Ovary (tissue), 9 donors: ENCODE results near the gene COL25A1. TPM values are rescaled to one million over a fixed set of nuclear protein-coding genes. Genes with fewer than 3 reads are reported as not detected.

Experiments
- DNase-seq, 5 donors: peaks; one replicate each; pipeline ENCODE4 v3.0.0-alpha.2; 2019 to 2020
- H3K27ac ChIP-seq, 2 donors: fragments of 200-600 bp; one replicate each; pipeline versions ENCODE4 v1.5.1 to v1.8.0; 2019 to 2022
- H3K27me3 ChIP-seq: fragments of 200-600 bp; one replicate; pipeline ENCODE4 v1.8.0; 2022
- H3K36me3 ChIP-seq: fragments of 200-600 bp; sonication (generic); one replicate; pipeline ENCODE4 v1.5.1; 2019
- H3K4me1 ChIP-seq: one replicate; pipeline ENCODE4 v1.8.1; 2013; ENCODE audit warnings: mild to moderate bottlenecking, moderate library complexity; ENCODE audit not compliant: insufficient read depth
- H3K4me3 ChIP-seq: fragments of 200-600 bp; sonication (generic); one replicate; pipeline ENCODE4 v1.5.1; 2017
- H3K9me3 ChIP-seq, 2 donors: fragments of 200-600 bp in 1 of 2; sonication (generic) in 1 of 2; one replicate each; pipeline versions ENCODE4 v1.5.1 to v1.8.1; 2013 to 2019; ENCODE audit warnings: mild to moderate bottlenecking in 1 of 2, moderate library complexity in 1 of 2
- EP300 ChIP-seq: sonication (generic); formaldehyde crosslinking; IDR thresholded peaks from one replicate; pipeline ENCODE4 v1.6.1; 2017; ENCODE audit warnings: antibody characterized with exemption
- POLR2A ChIP-seq: fragments of 450-650 bp; IDR thresholded peaks from one replicate; pipeline ENCODE4 v1.6.1; 2017; ENCODE audit warnings: antibody characterized with exemption, mild to moderate bottlenecking, moderate library complexity
- WGBS, 3 donors: extraction: QIAGEN DNeasy Blood & Tissue Kit in 1 of 3; methylation state at CpG; one replicate each; pipeline versions ENCODE4 v1.1.5 to v1.1.7; 2013 to 2017; 5-methylcytosine and 5-hydroxymethylcytosine counted together
- intact Hi-C, 4 donors: fragments of 100-400 bp; cut with DNase I; formaldehyde crosslinking; loops; one replicate each; pipeline versions ENCODE4 v1.11.0 to v1.15.1; 2022 to 2023
- polyA plus RNA-seq, 2 donors: library from polyadenylated mRNA; stranded (reverse); fragments of 200-250 nt in 1 of 2; fragments of 350-450 nt in 1 of 2; fragmentation: Illumina TruSeq in 1 of 2; extraction: RNeasy Lipid Tissue Mini Kit (QIAGEN cat#74804) in 1 of 2; gene quantifications; one replicate each; pipeline ENCODE4 v1.2.3, GENCODE V29; 2013 to 2014
- total RNA-seq, 7 donors: library from RNA; depleted of rRNA in 2 of 7; stranded (reverse); fragments of >200 nt in 2 of 7; fragmentation: NEBNext Ultra II Directional in 3 of 7; extraction: Animal tissue kit (Norgen Biotek cat#: 25700) in 3 of 7; gene quantifications; one replicate each; pipeline versions ENCODE4 v1.1.0 to v1.2.4, GENCODE V29; 2016 to 2023
- TF ChIP-seq, protein P1 (sequence below), 3 donors: fragments of 450-650 bp in 2 of 3; fragments of 200-600 bp in 1 of 3; IDR thresholded peaks; one replicate each; pipeline versions ENCODE4 v1.5.1 to v1.8.0; 2016 to 2022; ENCODE audit warnings: antibody characterized with exemption in 3 of 3, mild to moderate bottlenecking in 1 of 3
- donor health status: DM: no; HTN: no; CAD: no; lungs with moderate emphysema.
- donor health status: DM: no; HTN: no; CAD: no.
- donor health status: Bipolar disorder and iron deficiency.
- donor health status: DM: yes; HTN: yes; CAD: no.
- donor health status: DM: no; HTN: no; CAD: no.
- donor health status: DM: yes; HTN: yes; CAD: no.

COL25A1 gene
- total and polyA plus RNA-seq, 9 donors = 0.25 to 3.2 (median 0.77) TPM

DNA sequence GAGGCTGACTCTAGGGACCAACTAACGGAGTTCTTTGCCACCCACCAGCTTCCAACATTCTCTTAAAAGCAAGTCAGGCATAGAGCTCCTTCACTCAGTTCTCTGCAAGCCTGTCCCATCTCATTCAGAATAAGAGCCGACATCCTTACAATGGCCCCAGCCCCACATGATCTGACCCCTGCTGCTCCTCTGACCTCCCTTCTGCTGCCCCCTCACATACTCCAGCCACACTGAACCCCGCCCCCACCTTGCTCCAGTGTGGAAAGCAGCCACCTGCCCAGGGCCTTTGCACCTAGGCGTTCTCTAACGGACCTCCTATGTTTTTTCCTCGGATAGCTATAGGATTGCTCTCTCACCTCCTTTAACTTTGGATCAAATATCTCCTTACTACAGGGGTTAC is 396.5 kb downstream of the COL25A1 start:
- TF ChIP-seq EP300 (no peak), POLR2A (no peak)
- TF ChIP-seq, protein P1, sequence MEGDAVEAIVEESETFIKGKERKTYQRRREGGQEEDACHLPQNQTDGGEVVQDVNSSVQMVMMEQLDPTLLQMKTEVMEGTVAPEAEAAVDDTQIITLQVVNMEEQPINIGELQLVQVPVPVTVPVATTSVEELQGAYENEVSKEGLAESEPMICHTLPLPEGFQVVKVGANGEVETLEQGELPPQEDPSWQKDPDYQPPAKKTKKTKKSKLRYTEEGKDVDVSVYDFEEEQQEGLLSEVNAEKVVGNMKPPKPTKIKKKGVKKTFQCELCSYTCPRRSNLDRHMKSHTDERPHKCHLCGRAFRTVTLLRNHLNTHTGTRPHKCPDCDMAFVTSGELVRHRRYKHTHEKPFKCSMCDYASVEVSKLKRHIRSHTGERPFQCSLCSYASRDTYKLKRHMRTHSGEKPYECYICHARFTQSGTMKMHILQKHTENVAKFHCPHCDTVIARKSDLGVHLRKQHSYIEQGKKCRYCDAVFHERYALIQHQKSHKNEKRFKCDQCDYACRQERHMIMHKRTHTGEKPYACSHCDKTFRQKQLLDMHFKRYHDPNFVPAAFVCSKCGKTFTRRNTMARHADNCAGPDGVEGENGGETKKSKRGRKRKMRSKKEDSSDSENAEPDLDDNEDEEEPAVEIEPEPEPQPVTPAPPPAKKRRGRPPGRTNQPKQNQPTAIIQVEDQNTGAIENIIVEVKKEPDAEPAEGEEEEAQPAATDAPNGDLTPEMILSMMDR (IDR thresholded peaks at IDR 0.05) = no peak
- 92 to 94% (median 93%) methylated on average over 6 of the region's 6 CpGs for WGBS, 3 donors
- Histone ChIP-seq H3K27ac (no peak overlapping the region), H3K9me3 (no peaks in the 10 kb centered on the region), H3K4me1 (no peaks in the 10 kb centered on the region), H3K36me3 (no peaks in the 10 kb centered on the region), H3K27me3 (no peaks in the 10 kb centered on the region), H3K4me3 (no peak overlapping the region)
- intact Hi-C loops = no loop called here
- no peak for DNase-seq

DNA sequence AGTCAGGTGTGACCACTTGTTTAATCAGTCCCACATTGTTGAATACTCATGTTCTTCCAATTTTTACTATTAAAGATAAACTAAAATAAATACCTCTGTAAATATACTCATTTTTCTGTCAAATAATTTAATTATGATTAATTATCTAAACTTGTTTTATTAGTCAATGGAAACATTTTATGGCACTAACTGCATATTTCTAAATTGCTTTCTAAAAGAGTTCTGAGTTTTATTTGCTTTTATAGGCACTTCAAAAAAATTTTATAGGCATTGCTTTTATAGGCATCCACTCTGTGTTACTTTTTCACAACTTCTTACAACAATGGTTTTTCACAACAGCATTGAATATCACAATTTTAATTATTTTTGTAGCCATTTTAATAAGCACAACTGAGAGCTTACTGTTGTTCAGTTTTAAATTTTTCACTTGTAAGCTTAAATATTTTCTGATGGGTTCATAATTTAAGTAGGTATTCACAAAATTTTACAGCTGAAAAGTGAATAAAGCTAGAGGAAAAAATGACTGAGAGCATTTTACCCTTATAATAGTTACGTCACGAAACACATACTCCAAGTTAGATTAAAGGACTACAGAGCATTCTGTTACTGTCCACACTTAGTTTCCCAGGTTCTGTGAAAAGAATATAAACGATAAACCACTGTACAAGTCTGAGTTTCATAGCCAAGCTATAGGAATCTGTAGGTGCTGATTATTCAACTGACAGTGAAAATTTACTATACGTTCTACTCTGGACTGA is 398.8 kb downstream of the COL25A1 start:
- Histone ChIP-seq H3K4me3 (no peak overlapping the region), H3K36me3 (no peaks in the 10 kb centered on the region), H3K27ac (no peak overlapping the region), H3K27me3 (no peaks in the 10 kb centered on the region), H3K9me3 (no peaks in the 10 kb centered on the region), H3K4me1 (no peaks in the 10 kb centered on the region)
- DNase-seq = no peak
- 91 to 95% (median 94%) methylated on average over 4 of the region's 4 CpGs for WGBS, 3 donors
- intact Hi-C loops = no loop called here
- no peak for TF ChIP-seq POLR2A
- TF ChIP-seq EP300 = no peak
- TF ChIP-seq, protein P1 (IDR thresholded peaks at IDR 0.05) = no peak

DNA sequence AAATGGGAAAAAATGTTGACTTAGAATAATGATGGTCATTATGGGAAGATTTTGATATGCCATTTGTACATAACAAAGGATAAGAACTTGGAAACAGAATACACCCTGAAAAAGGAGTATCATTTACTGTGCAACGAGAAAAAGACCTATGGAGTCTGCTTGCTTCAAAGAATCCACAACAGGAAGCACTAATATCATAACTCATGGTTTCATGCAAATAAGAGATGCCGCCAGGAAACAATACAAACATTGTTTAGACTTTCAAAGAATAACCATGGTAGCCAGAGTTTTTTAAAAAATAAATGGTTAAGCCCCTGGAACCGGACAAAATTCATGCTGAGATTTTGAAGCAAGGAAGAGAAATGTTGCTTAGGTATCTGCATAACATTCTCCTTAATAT is 399.7 kb downstream of the COL25A1 start:
- WGBS, 3 donors = 20 to 38% (median 30%) methylated on average over 3 of the region's 3 CpGs
- intact Hi-C loops = no loop called here
- no peaks in the 10 kb centered on the region for H3K27me3 ChIP-seq
- H3K27ac ChIP-seq = no peak overlapping the region
- TF ChIP-seq, protein P1 (IDR thresholded peaks at IDR 0.05) = no peak
- TF ChIP-seq POLR2A (no peak), EP300 (no peak)
- DNase-seq = no peak
- no peaks in the 10 kb centered on the region for H3K9me3 ChIP-seq
- H3K36me3 ChIP-seq = no peaks in the 10 kb centered on the region
- H3K4me3 ChIP-seq = no peak overlapping the region
- H3K4me1 ChIP-seq = no peaks in the 10 kb centered on the region

DNA sequence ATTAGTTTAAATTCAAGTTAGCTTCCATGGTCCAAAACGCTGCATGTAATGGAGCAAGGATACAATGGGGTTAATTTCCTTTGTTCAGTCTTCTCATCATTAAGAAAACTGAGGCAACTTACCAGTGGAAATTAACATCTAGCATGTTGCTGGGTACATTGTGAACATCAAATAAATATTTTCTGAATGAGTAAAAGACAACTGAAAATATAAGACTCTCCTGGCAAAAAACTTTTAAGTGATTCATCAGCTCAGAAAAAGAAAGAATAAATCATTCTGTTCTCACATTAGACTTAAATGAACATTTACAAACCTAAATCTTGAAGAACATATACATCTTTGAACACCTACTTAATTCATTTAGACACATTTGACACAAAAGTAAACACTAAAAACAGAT is 401.2 kb downstream of the COL25A1 start:
- intact Hi-C loops = no loop called here
- no peak for DNase-seq
- H3K9me3 ChIP-seq = no peaks in the 10 kb centered on the region
- no peaks in the 10 kb centered on the region for H3K4me1 ChIP-seq
- H3K36me3 ChIP-seq = no peaks in the 10 kb centered on the region
- H3K4me3 ChIP-seq = no peak overlapping the region
- no peak overlapping the region for H3K27ac ChIP-seq
- no peaks in the 10 kb centered on the region for H3K27me3 ChIP-seq
- 88 to 100% (median 94%) methylated on average over 1 of the region's 1 CpG for WGBS, 3 donors
- TF ChIP-seq EP300 (no peak), POLR2A (no peak)
- TF ChIP-seq, protein P1 (IDR thresholded peaks at IDR 0.05) = no peak
